GM12892 (cell line): Measurements from ENCODE around the gene NID1.

Experiments
- POLR2A ChIP-seq: IDR thresholded peaks from 2 replicates; pipeline ENCODE4 v1.6.1; 2011; ENCODE audit warnings: low read depth, low read length, control low read depth
- TAF1 ChIP-seq: IDR thresholded peaks from 2 replicates; pipeline ENCODE4 v1.6.1; 2011; ENCODE audit warnings: low read depth, mild to moderate bottlenecking, control low read depth, low read length, borderline replicate concordance

GRCh38 chr1:235997931-235998330 lies 67.0 kb downstream of the NID1 start:
- TF ChIP-seq TAF1 (no peak), POLR2A (no peak)
